Right lobe of liver (tissue), 4 donors: ENCODE data around the gene KCNT1.

Source experiments
- POLR2A ChIP-seq: fragments of 450-650 bp; IDR thresholded peaks from one replicate; pipeline ENCODE4 v1.6.1; 2017; ENCODE audit warnings: antibody characterized with exemption, mild to moderate bottlenecking
- TF ChIP-seq, protein P1 (sequence below), 4 donors: fragments of 200-600 bp in 3 of 4; fragments of 450-650 bp in 1 of 4; IDR thresholded peaks; one replicate each; pipeline versions ENCODE4 v1.5.1 to v1.8.0; 2016 to 2022; ENCODE audit warnings: antibody characterized with exemption in 4 of 4, mild to moderate bottlenecking in 2 of 4
- donor health status: DM: no; HTN: no; CAD: no.
- donor health status: DM: no; HTN: no; CAD: no.
- donor health status: DM: no; HTN: yes; CAD: no.

DNA sequence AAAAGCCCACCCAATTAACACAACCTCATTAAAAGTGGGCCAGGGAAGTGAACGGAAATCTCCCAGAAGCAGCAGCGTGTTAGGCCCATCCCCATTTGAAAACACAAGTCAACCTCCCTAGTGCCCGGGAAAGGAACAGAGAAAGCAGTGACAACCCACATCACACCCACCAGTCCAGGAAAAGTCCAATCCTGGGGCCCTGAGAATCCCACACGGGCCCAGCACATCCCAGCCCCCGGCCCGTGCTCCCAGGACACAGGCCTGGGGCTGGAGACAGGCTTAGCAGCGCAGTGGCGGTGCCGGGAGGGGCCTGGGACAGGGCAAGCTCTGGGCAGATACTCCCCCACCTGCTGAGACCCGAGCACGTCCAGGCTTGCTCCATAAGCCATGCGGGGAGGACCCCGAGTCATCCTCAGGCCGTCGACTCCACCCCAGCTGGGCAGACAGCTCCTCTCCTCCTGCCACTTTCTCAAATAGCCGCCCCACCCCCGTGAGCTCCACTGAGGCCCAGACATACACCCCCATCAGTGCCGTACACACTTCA lies 101.0 kb downstream of the KCNT1 start:
- TF ChIP-seq, protein P1, sequence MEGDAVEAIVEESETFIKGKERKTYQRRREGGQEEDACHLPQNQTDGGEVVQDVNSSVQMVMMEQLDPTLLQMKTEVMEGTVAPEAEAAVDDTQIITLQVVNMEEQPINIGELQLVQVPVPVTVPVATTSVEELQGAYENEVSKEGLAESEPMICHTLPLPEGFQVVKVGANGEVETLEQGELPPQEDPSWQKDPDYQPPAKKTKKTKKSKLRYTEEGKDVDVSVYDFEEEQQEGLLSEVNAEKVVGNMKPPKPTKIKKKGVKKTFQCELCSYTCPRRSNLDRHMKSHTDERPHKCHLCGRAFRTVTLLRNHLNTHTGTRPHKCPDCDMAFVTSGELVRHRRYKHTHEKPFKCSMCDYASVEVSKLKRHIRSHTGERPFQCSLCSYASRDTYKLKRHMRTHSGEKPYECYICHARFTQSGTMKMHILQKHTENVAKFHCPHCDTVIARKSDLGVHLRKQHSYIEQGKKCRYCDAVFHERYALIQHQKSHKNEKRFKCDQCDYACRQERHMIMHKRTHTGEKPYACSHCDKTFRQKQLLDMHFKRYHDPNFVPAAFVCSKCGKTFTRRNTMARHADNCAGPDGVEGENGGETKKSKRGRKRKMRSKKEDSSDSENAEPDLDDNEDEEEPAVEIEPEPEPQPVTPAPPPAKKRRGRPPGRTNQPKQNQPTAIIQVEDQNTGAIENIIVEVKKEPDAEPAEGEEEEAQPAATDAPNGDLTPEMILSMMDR (IDR thresholded peaks at IDR 0.05) = no peak
- no peak for TF ChIP-seq POLR2A
